Progenitor cell of endocrine pancreas (in vitro differentiated cells): ENCODE data around the gene NKAIN2. TPM values are rescaled to one million over a fixed set of nuclear protein-coding genes. Genes with fewer than 3 reads are reported as not detected.

Experiments used
- DNase-seq: peaks from one replicate; pipeline ENCODE4 v3.0.0; 2021; ENCODE audit warnings: low spot score; ENCODE audit not compliant: unreplicated experiment
- H3K27ac Mint-ChIP-seq: 2 replicates; pipeline ENCODE4 v1.8.0; 2021; ENCODE audit warnings: mild to moderate bottlenecking, moderate library complexity, mixed read lengths
- H3K27me3 Mint-ChIP-seq: 2 replicates; pipeline ENCODE4 v1.8.0; 2021; ENCODE audit warnings: mixed read lengths
- H3K36me3 Mint-ChIP-seq: 2 replicates; pipeline ENCODE4 v1.8.0; 2022; ENCODE audit warnings: mixed read lengths; ENCODE audit not compliant: insufficient read depth
- H3K4me1 Mint-ChIP-seq: 2 replicates; pipeline ENCODE4 v1.8.0; 2021; ENCODE audit warnings: low read depth, mixed read lengths
- H3K4me3 Mint-ChIP-seq: 2 replicates; pipeline ENCODE4 v1.8.0; 2021; ENCODE audit warnings: low read depth, mild to moderate bottlenecking, moderate library complexity, mixed read lengths
- H3K9me3 Mint-ChIP-seq: 2 replicates; pipeline ENCODE4 v1.8.0; 2021; ENCODE audit warnings: low read depth, mixed read lengths
- CTCF ChIP-seq: fragments of 200-600 bp; sonication (generic); IDR thresholded peaks from one replicate; pipeline ENCODE4 v1.5.0; 2021; ENCODE audit warnings: antibody characterized with exemption, mild to moderate bottlenecking; ENCODE audit not compliant: unreplicated experiment
- total RNA-seq: library from RNA; stranded (reverse); gene quantifications from 2 replicates; pipeline ENCODE4 v1.2.1, GENCODE V29; 2021

Gene NKAIN2
- total RNA-seq, 1 donor from 2014 or later = 2.5 TPM

GRCh38 chr6:124604719-124605118, 801.1 kb downstream of the NKAIN2 start:
- DNase-seq = no peak
- H3K4me1 Mint-ChIP-seq = no peaks in the 10 kb centered on the region
- H3K36me3 Mint-ChIP-seq = no peaks in the 10 kb centered on the region
- no peaks in the 10 kb centered on the region for H3K27me3 Mint-ChIP-seq
- TF ChIP-seq CTCF = no peak
- H3K4me3 Mint-ChIP-seq = no peak overlapping the region
- H3K27ac Mint-ChIP-seq = no peak overlapping the region
- peaks cover 4% of the 10 kb centered on the region for H3K9me3 Mint-ChIP-seq

- Mint-ChIP-seq H3K27ac (no peak overlapping the region), H3K9me3 (peaks cover 4% of the 10 kb centered on the region), H3K4me3 (no peak overlapping the region), H3K36me3 (no peaks in the 10 kb centered on the region), H3K27me3 (no peaks in the 10 kb centered on the region), H3K4me1 (no peaks in the 10 kb centered on the region)
- TF ChIP-seq CTCF = no peak
- no peak for DNase-seq
These were observed 803.5 kb downstream of the NKAIN2 start for GRCh38 chr6:124607119-124607627.

GRCh38 chr6:124613031-124613430, 809.4 kb downstream of the NKAIN2 start:
- no peak for DNase-seq
- Mint-ChIP-seq H3K36me3 (no peaks in the 10 kb centered on the region), H3K9me3 (peaks cover 3% of the 10 kb centered on the region), H3K4me3 (no peak overlapping the region), H3K27ac (no peak overlapping the region), H3K4me1 (no peaks in the 10 kb centered on the region), H3K27me3 (no peaks in the 10 kb centered on the region)
- TF ChIP-seq CTCF = no peak

GRCh38 chr6:124622351-124622750, 818.7 kb downstream of the NKAIN2 start:
- DNase-seq = no peak
- no peak for TF ChIP-seq CTCF
- Mint-ChIP-seq H3K27me3 (no peaks in the 10 kb centered on the region), H3K4me3 (no peak overlapping the region), H3K9me3 (no peaks in the 10 kb centered on the region), H3K27ac (no peak overlapping the region), H3K4me1 (no peaks in the 10 kb centered on the region), H3K36me3 (no peaks in the 10 kb centered on the region)

GRCh38 chr6:124633655-124634054, 830.0 kb downstream of the NKAIN2 start:
- peaks cover 8% of the 10 kb centered on the region for H3K9me3 Mint-ChIP-seq
- no peak for TF ChIP-seq CTCF

More at GRCh38 chr6:124633655-124634054, 830.0 kb downstream of the NKAIN2 start:
- Mint-ChIP-seq H3K27ac (no peak overlapping the region), H3K4me1 (no peaks in the 10 kb centered on the region), H3K27me3 (no peaks in the 10 kb centered on the region), H3K36me3 (no peaks in the 10 kb centered on the region), H3K4me3 (no peak overlapping the region)
- no peak for DNase-seq
